Neural cell (in vitro differentiated cells): ENCODE measurements around the gene FLT3LG.

Experiments used
- EZH2 ChIP-seq: fragments of 200-600, 300-800 bp; shearing (Covaris generic), sonication (generic); IDR thresholded peaks from 2 replicates; pipeline ENCODE4 v1.6.1; 2014; ENCODE audit warnings: antibody characterized with exemption, low read length, borderline replicate concordance, mild to moderate bottlenecking; ENCODE audit not compliant: insufficient read depth, poor library complexity, severe bottlenecking
- POLR2AphosphoS5 ChIP-seq: IDR thresholded peaks from 2 replicates; pipeline ENCODE4 v1.6.1; 2012
- TF ChIP-seq, protein P1 (sequence below): fragments of 450-650 bp; IDR thresholded peaks from 2 replicates; pipeline ENCODE4 v1.5.1; 2014; ENCODE audit warnings: antibody characterized with exemption, mild to moderate bottlenecking, moderate library complexity; ENCODE audit not compliant: poor library complexity, severe bottlenecking

DNA sequence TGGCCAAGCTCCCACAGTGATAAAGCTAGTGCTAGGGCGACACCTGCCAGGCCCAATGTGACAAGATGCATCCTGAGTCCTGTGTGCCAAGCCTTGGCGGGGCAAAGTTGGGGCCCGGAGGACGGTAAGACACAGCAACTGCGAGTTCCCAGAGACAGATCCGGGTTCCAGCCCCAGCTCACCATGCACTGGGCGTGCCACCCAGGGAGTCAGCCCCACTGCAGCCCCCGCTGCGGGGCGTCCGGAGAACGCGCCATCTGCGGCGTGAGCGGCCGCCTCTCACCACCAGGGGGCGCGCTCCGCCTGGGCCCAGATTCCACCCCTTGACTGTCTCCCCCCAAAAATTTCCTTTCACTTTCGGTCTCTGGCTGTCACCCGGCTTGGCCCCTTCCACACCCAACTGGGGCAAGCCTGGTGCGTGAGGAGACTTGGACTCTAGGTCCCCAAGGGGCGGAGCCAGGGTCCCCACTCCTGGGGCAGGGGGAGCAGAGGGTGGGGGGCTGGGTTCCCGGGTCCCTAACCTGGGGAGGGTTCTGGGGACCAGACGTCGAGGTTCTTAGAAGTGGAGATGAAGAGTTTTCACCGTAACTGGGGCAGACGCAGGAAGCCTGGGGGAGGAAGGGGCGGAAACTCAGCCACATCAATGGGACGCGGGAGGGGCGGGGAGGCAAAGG, at the start of gene FLT3LG:
- TF ChIP-seq EZH2 (no peak), POLR2AphosphoS5 (no peak)
- TF ChIP-seq, protein P1, sequence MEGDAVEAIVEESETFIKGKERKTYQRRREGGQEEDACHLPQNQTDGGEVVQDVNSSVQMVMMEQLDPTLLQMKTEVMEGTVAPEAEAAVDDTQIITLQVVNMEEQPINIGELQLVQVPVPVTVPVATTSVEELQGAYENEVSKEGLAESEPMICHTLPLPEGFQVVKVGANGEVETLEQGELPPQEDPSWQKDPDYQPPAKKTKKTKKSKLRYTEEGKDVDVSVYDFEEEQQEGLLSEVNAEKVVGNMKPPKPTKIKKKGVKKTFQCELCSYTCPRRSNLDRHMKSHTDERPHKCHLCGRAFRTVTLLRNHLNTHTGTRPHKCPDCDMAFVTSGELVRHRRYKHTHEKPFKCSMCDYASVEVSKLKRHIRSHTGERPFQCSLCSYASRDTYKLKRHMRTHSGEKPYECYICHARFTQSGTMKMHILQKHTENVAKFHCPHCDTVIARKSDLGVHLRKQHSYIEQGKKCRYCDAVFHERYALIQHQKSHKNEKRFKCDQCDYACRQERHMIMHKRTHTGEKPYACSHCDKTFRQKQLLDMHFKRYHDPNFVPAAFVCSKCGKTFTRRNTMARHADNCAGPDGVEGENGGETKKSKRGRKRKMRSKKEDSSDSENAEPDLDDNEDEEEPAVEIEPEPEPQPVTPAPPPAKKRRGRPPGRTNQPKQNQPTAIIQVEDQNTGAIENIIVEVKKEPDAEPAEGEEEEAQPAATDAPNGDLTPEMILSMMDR, result peak; percentile 44
